ENCODE data around the gene PHKG1. TPM values are rescaled to one million over a fixed set of nuclear protein-coding genes. Genes with fewer than 3 reads are reported as not detected.
A peak's percentile ranks its signal among the peaks of the same experiment; 100 is the strongest.
"Not testable (repeated sequence)": the region's sequence is repeated elsewhere in the genome, so short reads cannot be mapped to it uniquely, and the experiment has no call there.

Gene PHKG1
- total RNA-seq: 3.1 TPM

GRCh38 chr7:56092789-56093531 is at the start of gene PHKG1:
TSS of gene PHKG1 (minus strand) at chr7:56092952. CDS start at chr7:56088941, 4,011 bp downstream.
- H3K4me1 ChIP-seq (ENCODE audit: insufficient read depth, low read length): no peaks in the 10 kb centered on the region
- no peaks in the 10 kb centered on the region for H3K27me3 ChIP-seq (ENCODE audit: insufficient read depth, low read length)
- H3K9me3 ChIP-seq (ENCODE audit: low read depth, low read length): no peaks in the 10 kb centered on the region
- H3K4me3 ChIP-seq (ENCODE audit: low read length): no peak within 1 kb of the TSS

- not testable (repeated sequence) for H3K9me3 ChIP-seq (ENCODE audit: low read depth, low read length); H3K27me3 ChIP-seq (ENCODE audit: insufficient read depth, low read length); H3K4me1 ChIP-seq (ENCODE audit: insufficient read depth, low read length); H3K4me3 ChIP-seq (ENCODE audit: low read length)
Observed at GRCh38 chr7:56131062-56131461, 38.3 kb upstream of the PHKG1 start.

GRCh38 chr7:56127241-56127975 is 34.7 kb upstream of the PHKG1 start:
- Histone ChIP-seq H3K4me3 (ENCODE audit: low read length) (no peak overlapping the region), H3K4me1 (ENCODE audit: insufficient read depth, low read length) (no peaks in the 10 kb centered on the region), H3K27me3 (ENCODE audit: insufficient read depth, low read length) (no peaks in the 10 kb centered on the region), H3K9me3 (ENCODE audit: low read depth, low read length) (no peaks in the 10 kb centered on the region)

- Histone ChIP-seq H3K9me3 (ENCODE audit: low read depth, low read length) (no peaks in the 10 kb centered on the region), H3K27me3 (ENCODE audit: insufficient read depth, low read length) (no peaks in the 10 kb centered on the region), H3K4me1 (ENCODE audit: insufficient read depth, low read length) (no peaks in the 10 kb centered on the region), H3K4me3 (ENCODE audit: low read length) (no peak overlapping the region)
Observed at GRCh38 chr7:56125831-56126230, 33.1 kb upstream of the PHKG1 start.

- Histone ChIP-seq H3K9me3 (ENCODE audit: low read depth, low read length) (no peaks in the 10 kb centered on the region), H3K27me3 (ENCODE audit: insufficient read depth, low read length) (no peaks in the 10 kb centered on the region), H3K4me3 (ENCODE audit: low read length) (no peak overlapping the region), H3K4me1 (ENCODE audit: insufficient read depth, low read length) (no peaks in the 10 kb centered on the region)
Observed at GRCh38 chr7:56124981-56125380, 32.2 kb upstream of the PHKG1 start.

GRCh38 chr7:56121440-56121839 is 28.7 kb upstream of the PHKG1 start:
- Histone ChIP-seq H3K4me3 (ENCODE audit: low read length) (no peak overlapping the region), H3K27me3 (ENCODE audit: insufficient read depth, low read length) (peaks cover 6% of the 10 kb centered on the region), H3K9me3 (ENCODE audit: low read depth, low read length) (no peaks in the 10 kb centered on the region), H3K4me1 (ENCODE audit: insufficient read depth, low read length) (no peaks in the 10 kb centered on the region)

GRCh38 chr7:56115852-56116538 is 23.2 kb upstream of the PHKG1 start, which contains the start of gene NUPR2:
TSS of gene NUPR2 (minus strand) at chr7:56116417. CDS start at chr7:56116314, 103 bp downstream.
- Histone ChIP-seq H3K4me3 (ENCODE audit: low read length) (no peak within 1 kb of the TSS), H3K27me3 (ENCODE audit: insufficient read depth, low read length) (peaks cover 16% of the 10 kb centered on the region), H3K9me3 (ENCODE audit: low read depth, low read length) (no peaks in the 10 kb centered on the region), H3K4me1 (ENCODE audit: insufficient read depth, low read length) (no peaks in the 10 kb centered on the region)

- H3K9me3 ChIP-seq (ENCODE audit: low read depth, low read length); H3K4me3 ChIP-seq (ENCODE audit: low read length); H3K4me1 ChIP-seq (ENCODE audit: insufficient read depth, low read length): not testable (repeated sequence)
- H3K27me3 ChIP-seq (ENCODE audit: insufficient read depth, low read length): peaks cover 16% of the 10 kb centered on the region
Observed at GRCh38 chr7:56112244-56112643, 19.5 kb upstream of the PHKG1 start.

- Histone ChIP-seq H3K27me3 (ENCODE audit: insufficient read depth, low read length) (peaks cover 4% of the 10 kb centered on the region), H3K9me3 (ENCODE audit: low read depth, low read length) (no peaks in the 10 kb centered on the region), H3K4me3 (ENCODE audit: low read length) (no peak overlapping the region), H3K4me1 (ENCODE audit: insufficient read depth, low read length) (peaks cover 11% of the 10 kb centered on the region)
Observed at GRCh38 chr7:56110611-56111010, 17.9 kb upstream of the PHKG1 start.

GRCh38 chr7:56107954-56108258 is 15.2 kb upstream of the PHKG1 start:
- Histone ChIP-seq H3K9me3 (ENCODE audit: low read depth, low read length) (no peaks in the 10 kb centered on the region), H3K4me1 (ENCODE audit: insufficient read depth, low read length) (peaks cover 21% of the 10 kb centered on the region), H3K27me3 (ENCODE audit: insufficient read depth, low read length) (no peaks in the 10 kb centered on the region), H3K4me3 (ENCODE audit: low read length) (no peak overlapping the region)

- Histone ChIP-seq H3K4me3 (ENCODE audit: low read length) (peak within 1 kb of the TSS; percentile 98), H3K27me3 (ENCODE audit: insufficient read depth, low read length) (no peaks in the 10 kb centered on the region), H3K4me1 (ENCODE audit: insufficient read depth, low read length) (peaks cover 21% of the 10 kb centered on the region), H3K9me3 (ENCODE audit: low read depth, low read length) (no peaks in the 10 kb centered on the region)
Observed at GRCh38 chr7:56106108-56107073, 13.6 kb upstream of the PHKG1 start, which contains the start of gene CHCHD2. TSS of gene CHCHD2 (minus strand) at chr7:56106476. CDS start at chr7:56106413, 63 bp downstream.

GRCh38 chr7:56105508-56105907 is 12.8 kb upstream of the PHKG1 start:
- Histone ChIP-seq H3K4me1 (ENCODE audit: insufficient read depth, low read length) (peaks cover 21% of the 10 kb centered on the region), H3K27me3 (ENCODE audit: insufficient read depth, low read length) (no peaks in the 10 kb centered on the region), H3K4me3 (ENCODE audit: low read length) (peak overlapping the region; percentile 98), H3K9me3 (ENCODE audit: low read depth, low read length) (no peaks in the 10 kb centered on the region)

GRCh38 chr7:56104138-56104537 is 11.4 kb upstream of the PHKG1 start:
- not testable (repeated sequence) for H3K27me3 ChIP-seq (ENCODE audit: insufficient read depth, low read length); H3K9me3 ChIP-seq (ENCODE audit: low read depth, low read length); H3K4me3 ChIP-seq (ENCODE audit: low read length)
- peaks cover 21% of the 10 kb centered on the region for H3K4me1 ChIP-seq (ENCODE audit: insufficient read depth, low read length)

GRCh38 chr7:56099653-56100052 is 6.9 kb upstream of the PHKG1 start:
- H3K4me3 ChIP-seq (ENCODE audit: low read length): no peak overlapping the region
- H3K9me3 ChIP-seq (ENCODE audit: low read depth, low read length): no peaks in the 10 kb centered on the region
- H3K4me1 ChIP-seq (ENCODE audit: insufficient read depth, low read length): peaks cover 1% of the 10 kb centered on the region
- no peaks in the 10 kb centered on the region for H3K27me3 ChIP-seq (ENCODE audit: insufficient read depth, low read length)

All from mononuclear cell (primary cell).